Caco-2 (cell line): ENCODE data around the gene HLCS. TPM values are rescaled to one million over a fixed set of nuclear protein-coding genes. Genes with fewer than 3 reads are reported as not detected.

ENCODE experiments used
- BruUV-seq: library from RNA; stranded (reverse); fragments of 400-500 nt; replicated peaks from 2 replicates; lab custom pipeline; 2021; lab: Mats Ljungman, UMichigan
- CTCF ChIA-PET: fragments of 300-600 bp; sonication (Branson Sonifier 250); formaldehyde crosslinking; loops from one replicate; lab custom pipeline; 2022; ENCODE audit warnings: antibody characterized with exemption; lab: Charles Lee
- POLR2A ChIA-PET: fragments of 300-600 bp; sonication (Branson Sonifier 250); formaldehyde crosslinking; loops from one replicate; lab custom pipeline; 2022; ENCODE audit warnings: antibody characterized with exemption; lab: Charles Lee
- DNase-seq, 2 experiments: peaks; one replicate each; pipeline versions ENCODE4 v3.0.0 to v3.0.0-alpha.2; 2020 to 2022
- H3K27me3 ChIP-seq: replicated peaks from 2 replicates; pipeline ENCODE4 v1.6.0; 2011; ENCODE audit warnings: low read length; ENCODE audit not compliant: control insufficient read depth, insufficient read depth
- H3K36me3 ChIP-seq: 2 replicates; pipeline ENCODE4 v1.5.1; 2011; ENCODE audit warnings: low read length; ENCODE audit not compliant: control insufficient read depth, insufficient read depth
- H3K4me1 ChIP-seq: fragments of 250-450 bp; sonication (Bioruptor Pico); 2 replicates; pipeline ENCODE4 v1.5.1; 2020; ENCODE audit warnings: mild to moderate bottlenecking
- H3K4me3 ChIP-seq: 2 replicates; pipeline ENCODE4 v1.5.1; 2011; ENCODE audit warnings: low read depth, mild to moderate bottlenecking, control low read depth, low read length
- H3K9me3 ChIP-seq: fragments of 250-450 bp; sonication (Bioruptor Pico); 2 replicates; pipeline ENCODE4 v1.5.1; 2020; ENCODE audit warnings: mild to moderate bottlenecking, moderate library complexity
- H3K27ac Mint-ChIP-seq: one replicate; pipeline ENCODE4 v1.8.0; 2022; ENCODE audit warnings: mixed read lengths; ENCODE audit not compliant: unreplicated experiment
- H3K27me3 Mint-ChIP-seq: one replicate; pipeline ENCODE4 v1.8.0; 2022; ENCODE audit warnings: mixed read lengths; ENCODE audit not compliant: insufficient read depth, unreplicated experiment
- H3K36me3 Mint-ChIP-seq: one replicate; pipeline ENCODE4 v1.8.0; 2022; ENCODE audit warnings: mild to moderate bottlenecking, mixed read lengths; ENCODE audit not compliant: insufficient read depth, unreplicated experiment
- H3K4me1 Mint-ChIP-seq: one replicate; pipeline ENCODE4 v1.8.0; 2022; ENCODE audit warnings: low read depth, mixed read lengths; ENCODE audit not compliant: unreplicated experiment
- H3K4me3 Mint-ChIP-seq: one replicate; pipeline ENCODE4 v1.8.0; 2022; ENCODE audit warnings: mild to moderate bottlenecking, moderate library complexity, mixed read lengths; ENCODE audit not compliant: unreplicated experiment
- H3K9me3 Mint-ChIP-seq: one replicate; pipeline ENCODE4 v1.8.0; 2022; ENCODE audit warnings: mixed read lengths; ENCODE audit not compliant: unreplicated experiment
- CTCF ChIP-seq, 2 experiments: fragments of 200-600 bp in 1 of 2; IDR thresholded peaks; 1 replicate in 1 of 2; 2 replicates in 1 of 2; pipeline versions ENCODE4 v1.5.1 to v1.8.0; 2011 to 2022; ENCODE audit warnings: antibody characterized with exemption in 1 of 2, control low read depth in 1 of 2, inconsistent platforms in 1 of 2, low read depth in 1 of 2, low read length in 1 of 2, mild to moderate bottlenecking in 1 of 2, moderate library complexity in 1 of 2; ENCODE audit not compliant: insufficient read depth in 1 of 2, severe bottlenecking in 1 of 2, unreplicated experiment in 1 of 2
- intact Hi-C: fragments of 100-400 bp; cut with micrococcal nuclease; formaldehyde crosslinking; loops from one replicate; pipeline ENCODE4 v1.10.0; 2022; ENCODE audit not compliant: unreplicated experiment
- total RNA-seq: library from RNA; stranded (reverse); gene quantifications from 2 replicates; pipeline ENCODE4 v1.2.3, GENCODE V29; 2022

The HLCS gene
- total RNA-seq, 1 experiment from 2014 or later: 26.2 TPM

DNA sequence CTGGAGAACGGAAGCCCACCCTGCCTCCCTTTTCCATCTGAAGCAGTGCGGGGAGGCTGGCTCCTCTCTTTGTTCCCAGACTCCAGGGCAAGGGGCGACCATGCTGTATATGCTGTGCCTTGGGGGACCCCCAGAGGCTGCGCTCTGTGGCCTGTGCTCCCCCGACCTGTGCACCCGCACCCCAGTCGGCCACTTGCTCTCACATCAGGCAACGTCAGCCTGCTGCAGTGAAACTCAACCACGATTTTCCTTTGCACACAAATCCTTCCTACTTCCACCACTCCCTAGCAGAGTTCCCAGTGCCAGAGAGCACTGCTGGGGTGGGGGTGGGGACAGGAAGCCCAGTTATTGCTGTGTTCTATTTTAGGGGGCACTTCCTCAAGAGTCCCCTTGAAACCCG, 215.1 kb downstream of the HLCS start:
- peaks cover 27% of the 10 kb centered on the region for H3K4me1 Mint-ChIP-seq
- intact Hi-C loops: loop anchor here (5.0 kb wide), 1 partner anchor 101 kb away; no protein-coding TSS in a partner anchor
- H3K9me3 ChIP-seq: no peaks in the 10 kb centered on the region
- no peaks in the 10 kb centered on the region for H3K27me3 Mint-ChIP-seq
- no peak for TF ChIP-seq CTCF (IDR thresholded peaks at IDR 0.05; ENCODE audit: insufficient read depth in 1 of 2, low read depth in 1 of 2, low read length in 1 of 2, severe bottlenecking in 1 of 2, unreplicated experiment in 1 of 2)
- no peaks in the 10 kb centered on the region for H3K27me3 ChIP-seq
- no peak overlapping the region for H3K4me3 ChIP-seq
- no TSS peak for BruUV-seq
- peaks cover 31% of the 10 kb centered on the region for H3K4me1 ChIP-seq
- no peak overlapping the region for H3K4me3 Mint-ChIP-seq
- no peak for DNase-seq
- H3K36me3 ChIP-seq: no peaks in the 10 kb centered on the region
- ChIA-PET POLR2A (interaction anchor here (0.6 kb wide), 1 partner anchor 165 kb away, joined by 4 read pairs; no protein-coding TSS in a partner anchor), CTCF (no interaction called here)
- peaks cover 30% of the 10 kb centered on the region for H3K36me3 Mint-ChIP-seq
- no peak overlapping the region for H3K27ac Mint-ChIP-seq
- H3K9me3 Mint-ChIP-seq: no peaks in the 10 kb centered on the region

- peaks cover 28% of the 10 kb centered on the region for H3K36me3 Mint-ChIP-seq
- POLR2A ChIA-PET: no interaction called here
- H3K4me1 Mint-ChIP-seq: peaks cover 24% of the 10 kb centered on the region
- no peaks in the 10 kb centered on the region for H3K27me3 Mint-ChIP-seq
- H3K27ac Mint-ChIP-seq: peak overlapping the region; percentile 97
- H3K27me3 ChIP-seq: no peaks in the 10 kb centered on the region
- no peaks in the 10 kb centered on the region for H3K9me3 ChIP-seq
- no TSS peak for BruUV-seq
- peaks cover 31% of the 10 kb centered on the region for H3K4me1 ChIP-seq
- DNase-seq: no peak
- H3K4me3 ChIP-seq: no peak overlapping the region
- H3K36me3 ChIP-seq: no peaks in the 10 kb centered on the region
- intact Hi-C loops: loop anchor here (5.0 kb wide), 1 partner anchor 102 kb away; no protein-coding TSS in a partner anchor
- H3K9me3 Mint-ChIP-seq: no peaks in the 10 kb centered on the region
- CTCF ChIA-PET: no interaction called here
- peak overlapping the region; percentile 54 for H3K4me3 Mint-ChIP-seq
- TF ChIP-seq CTCF (IDR thresholded peaks at IDR 0.05; ENCODE audit: insufficient read depth in 1 of 2, low read depth in 1 of 2, low read length in 1 of 2, severe bottlenecking in 1 of 2, unreplicated experiment in 1 of 2): no peak
Observed at GRCh38 chr21:36750576-36750959, 215.9 kb downstream of the HLCS start.

GRCh38 chr21:36749935-36750575, 216.4 kb downstream of the HLCS start:
- no TSS peak for BruUV-seq
- Mint-ChIP-seq H3K36me3 (peaks cover 25% of the 10 kb centered on the region), H3K4me1 (peaks cover 21% of the 10 kb centered on the region), H3K27me3 (no peaks in the 10 kb centered on the region), H3K4me3 (peak overlapping the region; percentile 54), H3K27ac (peak overlapping the region; percentile 97), H3K9me3 (no peaks in the 10 kb centered on the region)
- H3K9me3 ChIP-seq: no peaks in the 10 kb centered on the region
- peak; percentile 61 for DNase-seq
- no peak overlapping the region for H3K4me3 ChIP-seq
- peaks cover 31% of the 10 kb centered on the region for H3K4me1 ChIP-seq
- TF ChIP-seq CTCF (IDR thresholded peaks at IDR 0.05; ENCODE audit: insufficient read depth in 1 of 2, low read depth in 1 of 2, low read length in 1 of 2, severe bottlenecking in 1 of 2, unreplicated experiment in 1 of 2): no peak
- intact Hi-C loops: loop anchor here (2.0 to 5.0 kb wide), 3 partner anchors 102 to 177 kb away; no protein-coding TSS in a partner anchor
- H3K27me3 ChIP-seq: no peaks in the 10 kb centered on the region
- POLR2A ChIA-PET: no interaction called here
- CTCF ChIA-PET: interaction anchor here (0.7 kb wide), 1 partner anchor 81 kb away, joined by 4 read pairs; no protein-coding TSS in a partner anchor
- no peaks in the 10 kb centered on the region for H3K36me3 ChIP-seq
